PC-3 (cell line): ENCODE data around the gene CPOX. TPM values are rescaled to one million over a fixed set of nuclear protein-coding genes. Genes with fewer than 3 reads are reported as not detected.

Source experiments
- ATAC-seq: fragments of 200-7000 bp; cut with Tn5 transposase; 2 replicates; pipeline ENCODE4 v1.9.1; 2020; ENCODE audit warnings: mild to moderate bottlenecking, moderate library complexity
- BruUV-seq: library from RNA; stranded (reverse); fragments of 400-500 nt; replicated peaks from 2 replicates; lab custom pipeline; 2021; lab: Mats Ljungman, UMichigan
- CTCF ChIA-PET: fragments of 300-600 bp; sonication (Branson Sonifier 250); formaldehyde crosslinking; loops from one replicate; lab custom pipeline; 2022; ENCODE audit warnings: antibody characterized with exemption; lab: Charles Lee
- POLR2A ChIA-PET: fragments of 300-600 bp; sonication (Branson Sonifier 250); formaldehyde crosslinking; loops from one replicate; lab custom pipeline; 2022; ENCODE audit warnings: antibody characterized with exemption; ENCODE audit not compliant: unreplicated experiment; lab: Charles Lee
- DNase-seq: peaks from one replicate; pipeline ENCODE4 v3.0.0-alpha.2; 2015
- H2AFZ ChIP-seq: fragments of 300-600 bp; sonication (generic); 2 replicates; pipeline ENCODE4 v1.6.0; 2016; ENCODE audit warnings: antibody characterized with exemption, low read length
- H3F3A ChIP-seq: fragments of 300-600 bp; sonication (generic); one replicate; pipeline ENCODE4 v1.6.0; 2017; ENCODE audit warnings: antibody characterized with exemption, low read length, control low read depth, mild to moderate bottlenecking; ENCODE audit not compliant: unreplicated experiment
- H3K27ac ChIP-seq: fragments of 300-600 bp; sonication (generic); 2 replicates; pipeline ENCODE4 v1.5.1; 2016; ENCODE audit warnings: mild to moderate bottlenecking, low read length
- H3K27me3 ChIP-seq: fragments of 300-600 bp; sonication (generic); 2 replicates; pipeline ENCODE4 v1.6.1; 2016; ENCODE audit warnings: low read length, mixed read lengths
- H3K36me3 ChIP-seq: fragments of 300-600 bp; sonication (generic); 2 replicates; pipeline ENCODE4 v1.6.1; 2016; ENCODE audit warnings: low read depth, mixed run types, low read length, mixed read lengths
- H3K4me1 ChIP-seq: fragments of 300-600 bp; sonication (generic); 2 replicates; pipeline ENCODE4 v1.5.1; 2016; ENCODE audit warnings: low read length; ENCODE audit not compliant: insufficient read depth
- H3K4me2 ChIP-seq: fragments of 300-600 bp; sonication (generic); 2 replicates; pipeline ENCODE4 v1.6.0; 2016; ENCODE audit warnings: low read length
- H3K4me3 ChIP-seq: fragments of 300-600 bp; sonication (generic); 2 replicates; pipeline ENCODE4 v1.5.1; 2016; ENCODE audit warnings: mild to moderate bottlenecking, low read length, mixed read lengths
- H3K79me2 ChIP-seq: fragments of 300-600 bp; sonication (generic); 2 replicates; pipeline ENCODE4 v1.6.1; 2017; ENCODE audit warnings: low read length, mixed read lengths
- H3K9ac ChIP-seq: fragments of 300-600 bp; sonication (generic); 2 replicates; pipeline ENCODE4 v1.6.0; 2016; ENCODE audit warnings: mild to moderate bottlenecking, low read length
- H3K9me2 ChIP-seq: fragments of 300-600 bp; sonication (generic); replicated peaks from 2 replicates; pipeline ENCODE4 v1.6.1; 2016; ENCODE audit warnings: mixed run types, low read length, mixed read lengths
- H3K9me3 ChIP-seq: fragments of 300-600 bp; sonication (generic); 2 replicates; pipeline ENCODE4 v1.6.1; 2016; ENCODE audit warnings: low read length, mixed read lengths
- H4K20me1 ChIP-seq: fragments of 300-600 bp; sonication (generic); 2 replicates; pipeline ENCODE4 v1.6.1; 2016; ENCODE audit warnings: low read length, mixed read lengths
- EZH2 ChIP-seq: fragments of 300-600 bp; sonication (generic); IDR thresholded peaks from one replicate; pipeline ENCODE4 v1.6.1; 2017; ENCODE audit warnings: antibody characterized with exemption, mild to moderate bottlenecking, low read length; ENCODE audit not compliant: unreplicated experiment
- EZH2phosphoT487 ChIP-seq: fragments of 300-600 bp; sonication (generic); IDR thresholded peaks from 2 replicates; pipeline ENCODE4 v1.6.1; 2018; ENCODE audit warnings: mild to moderate bottlenecking, antibody characterized with exemption, low read length, borderline replicate concordance
- intact Hi-C: fragments of 100-400 bp; cut with micrococcal nuclease; formaldehyde crosslinking; loops from 2 replicates; pipeline ENCODE4 v1.9.0; 2023
- total RNA-seq: library from RNA; depleted of rRNA; stranded (reverse); fragments of >200 nt; gene quantifications from 2 replicates; pipeline ENCODE4 v1.2.3, GENCODE V29; 2014
- TF ChIP-seq, protein P1 (sequence below): fragments of 300-600 bp; sonication (generic); conservative IDR thresholded peaks from 2 replicates; pipeline ENCODE4 v1.5.1; 2017; ENCODE audit warnings: antibody characterized with exemption, low read depth, mild to moderate bottlenecking, low read length

The CPOX gene
- total RNA-seq, 1 experiment from 2014 or later = 62.0 TPM

DNA sequence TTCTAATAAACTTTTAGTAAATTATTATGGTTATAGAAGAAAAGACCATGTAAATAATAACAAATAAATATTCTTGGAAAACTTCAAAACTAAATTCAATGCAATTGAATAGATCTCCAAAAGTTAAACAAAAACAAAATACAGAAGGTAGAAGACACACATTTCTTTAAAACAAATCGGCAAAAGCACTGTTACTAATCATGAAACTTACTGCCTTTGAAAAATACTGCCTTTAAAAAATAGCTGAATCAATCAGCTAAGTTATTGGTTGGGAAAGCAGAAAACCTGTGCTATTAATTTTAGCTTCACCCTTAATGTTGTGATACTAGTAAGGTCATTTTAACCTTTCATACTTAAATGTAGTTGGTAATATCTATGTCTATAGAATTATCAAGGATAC is 58.7 kb downstream of the CPOX start:
- H3K4me2 ChIP-seq = no peak overlapping the region
- H3K36me3 ChIP-seq = no peaks in the 10 kb centered on the region
- no peaks in the 10 kb centered on the region; the same call in 1 of the 2 replicates for H3K27me3 ChIP-seq
- no peaks in the 10 kb centered on the region for H3K79me2 ChIP-seq
- TF ChIP-seq, protein P1, sequence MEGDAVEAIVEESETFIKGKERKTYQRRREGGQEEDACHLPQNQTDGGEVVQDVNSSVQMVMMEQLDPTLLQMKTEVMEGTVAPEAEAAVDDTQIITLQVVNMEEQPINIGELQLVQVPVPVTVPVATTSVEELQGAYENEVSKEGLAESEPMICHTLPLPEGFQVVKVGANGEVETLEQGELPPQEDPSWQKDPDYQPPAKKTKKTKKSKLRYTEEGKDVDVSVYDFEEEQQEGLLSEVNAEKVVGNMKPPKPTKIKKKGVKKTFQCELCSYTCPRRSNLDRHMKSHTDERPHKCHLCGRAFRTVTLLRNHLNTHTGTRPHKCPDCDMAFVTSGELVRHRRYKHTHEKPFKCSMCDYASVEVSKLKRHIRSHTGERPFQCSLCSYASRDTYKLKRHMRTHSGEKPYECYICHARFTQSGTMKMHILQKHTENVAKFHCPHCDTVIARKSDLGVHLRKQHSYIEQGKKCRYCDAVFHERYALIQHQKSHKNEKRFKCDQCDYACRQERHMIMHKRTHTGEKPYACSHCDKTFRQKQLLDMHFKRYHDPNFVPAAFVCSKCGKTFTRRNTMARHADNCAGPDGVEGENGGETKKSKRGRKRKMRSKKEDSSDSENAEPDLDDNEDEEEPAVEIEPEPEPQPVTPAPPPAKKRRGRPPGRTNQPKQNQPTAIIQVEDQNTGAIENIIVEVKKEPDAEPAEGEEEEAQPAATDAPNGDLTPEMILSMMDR = no peak
- TF ChIP-seq EZH2phosphoT487 (no peak), EZH2 (no peak)
- H3K9ac ChIP-seq = no peak overlapping the region
- ChIA-PET POLR2A (no interaction called here), CTCF (no interaction called here)
- intact Hi-C loops = no loop called here
- no peak overlapping the region for H3K4me3 ChIP-seq
- ATAC-seq (no peak), DNase-seq (no peak)
- no peaks in the 10 kb centered on the region for H3K9me2 ChIP-seq
- peaks cover 8% of the 10 kb centered on the region for H3K4me1 ChIP-seq
- H4K20me1 ChIP-seq = no peaks in the 10 kb centered on the region
- no peaks in the 10 kb centered on the region for H3K9me3 ChIP-seq
- BruUV-seq = no TSS peak
- H3K27ac ChIP-seq = no peak overlapping the region
- H2AFZ ChIP-seq = no peak overlapping the region
- H3F3A ChIP-seq = no peaks in the 10 kb centered on the region

DNA sequence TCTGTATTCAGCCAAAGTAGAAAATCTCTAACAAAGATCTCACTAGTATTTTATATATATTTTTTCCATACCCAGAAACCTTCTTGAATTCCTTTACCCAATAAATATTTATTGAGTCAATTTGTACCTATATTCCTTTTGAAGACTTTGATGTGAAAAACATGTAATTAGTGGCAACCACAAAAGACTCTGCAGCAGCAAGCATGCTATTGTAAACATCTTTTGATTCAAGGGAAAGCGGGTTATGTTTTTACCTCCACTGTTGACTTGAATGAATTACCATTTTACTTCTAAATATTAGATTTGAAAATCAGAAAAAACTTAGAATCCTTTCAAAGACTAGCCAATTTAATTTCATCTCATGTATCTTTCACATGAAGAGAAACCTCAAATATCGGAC is 59.2 kb downstream of the CPOX start:
- H3K36me3 ChIP-seq = no peaks in the 10 kb centered on the region
- no peak overlapping the region for H2AFZ ChIP-seq
- CTCF ChIA-PET = no interaction called here
- H3F3A ChIP-seq = no peaks in the 10 kb centered on the region
- no peaks in the 10 kb centered on the region for H3K79me2 ChIP-seq
- H3K4me2 ChIP-seq = no peak overlapping the region
- H3K27ac ChIP-seq = no peak overlapping the region
- no peaks in the 10 kb centered on the region for H3K9me3 ChIP-seq
- POLR2A ChIA-PET = no interaction called here
- peaks cover 8% of the 10 kb centered on the region for H3K4me1 ChIP-seq
- no peaks in the 10 kb centered on the region for H3K9me2 ChIP-seq
- ATAC-seq = no peak
- BruUV-seq = no TSS peak
- DNase-seq = no peak
- TF ChIP-seq, protein P1 = no peak
- intact Hi-C loops = no loop called here
- H4K20me1 ChIP-seq = no peaks in the 10 kb centered on the region
- no peak overlapping the region for H3K4me3 ChIP-seq
- no peak overlapping the region for H3K9ac ChIP-seq
- H3K27me3 ChIP-seq = no peaks in the 10 kb centered on the region; the same call in 1 of the 2 replicates

- ATAC-seq = no peak
- no peaks in the 10 kb centered on the region for H4K20me1 ChIP-seq
- H3K9me3 ChIP-seq = no peaks in the 10 kb centered on the region
- no peak overlapping the region for H3K4me3 ChIP-seq
- H3K4me1 ChIP-seq = peaks cover 3% of the 10 kb centered on the region; the same call in 1 of the 2 replicates
- ChIA-PET POLR2A (no interaction called here), CTCF (interaction anchor here (0.6 kb wide), 1 partner anchor 22 kb away, joined by 3 read pairs; no protein-coding TSS in a partner anchor)
- H3K9ac ChIP-seq = no peak overlapping the region
- H3K9me2 ChIP-seq = no peaks in the 10 kb centered on the region
- BruUV-seq = no TSS peak
- H3K4me2 ChIP-seq = no peak overlapping the region
- intact Hi-C loops = no loop called here
- no peaks in the 10 kb centered on the region for H3F3A ChIP-seq
- no peak overlapping the region for H3K27ac ChIP-seq
- H3K36me3 ChIP-seq = no peaks in the 10 kb centered on the region
- H3K27me3 ChIP-seq = no peaks in the 10 kb centered on the region; the same call in 1 of the 2 replicates
- no peak overlapping the region for H2AFZ ChIP-seq
- H3K79me2 ChIP-seq = no peaks in the 10 kb centered on the region
- DNase-seq = no peak
- TF ChIP-seq, protein P1 = no peak
- TF ChIP-seq EZH2 (no peak), EZH2phosphoT487 (no peak)
Measured at GRCh38 chr3:98532709-98533571, 60.5 kb downstream of the CPOX start.
